Stimulated activated naive B cell treated with anti-CD40 and anti-IgM and Interleukin-4, amounts not matched to agents 10 μg/mL and 1 μg/mL and 100 μg/mL, for 72 hours (primary cell): Measurements from ENCODE around the gene RFTN1.

Source experiments
- ATAC-seq, 2 donors: fragments of 150-1000 bp; cut with Tn5 transposase; replicated peaks; 2 replicates each; pipeline ENCODE4 v1.10.0; 2021; ENCODE audit warnings: moderate library complexity in 1 of 2
- DNase-seq: peaks from one replicate; pipeline ENCODE4 v3.0.0; 2021
- H3K27ac Mint-ChIP-seq: one replicate; pipeline ENCODE4 v1.8.0; 2022; ENCODE audit warnings: mild to moderate bottlenecking, mixed read lengths
- H3K27me3 Mint-ChIP-seq, 2 donors: one replicate each; pipeline ENCODE4 v1.8.0; 2022; ENCODE audit warnings: mixed read lengths in 2 of 2
- H3K36me3 Mint-ChIP-seq, 2 donors: one replicate each; pipeline ENCODE4 v1.8.0; 2022; ENCODE audit warnings: mixed read lengths in 2 of 2, mild to moderate bottlenecking in 1 of 2
- H3K4me1 Mint-ChIP-seq, 2 donors: one replicate each; pipeline ENCODE4 v1.8.0; 2022; ENCODE audit warnings: mixed read lengths in 2 of 2, mild to moderate bottlenecking in 1 of 2
- H3K4me3 Mint-ChIP-seq, 2 donors: one replicate each; pipeline ENCODE4 v1.8.0; 2022; ENCODE audit warnings: mild to moderate bottlenecking in 2 of 2, mixed read lengths in 2 of 2, moderate library complexity in 1 of 2
- H3K9me3 Mint-ChIP-seq, 2 donors: one replicate each; pipeline ENCODE4 v1.8.0; 2022; ENCODE audit warnings: mixed read lengths in 2 of 2, mild to moderate bottlenecking in 1 of 2

RFTN1 gene

GRCh38 chr3:16520241-16520969 is 6.9 kb upstream of the RFTN1 start:
- Mint-ChIP-seq H3K36me3 (peaks cover 37 to 55% of the 10 kb centered on the region in 2 donors), H3K9me3 (peaks cover 10 to 12% of the 10 kb centered on the region in 2 donors), H3K4me1 (peaks cover 70 to 82% of the 10 kb centered on the region in 2 donors), H3K27ac (peak overlapping the region; percentile 100), H3K27me3 (no peaks in the 10 kb centered on the region), H3K4me3 (peak overlapping the region; percentile 33 to 64)
- ATAC-seq (peak; percentile 2 to 4), DNase-seq (peak; percentile 35)

- peak; percentile 78 for DNase-seq
These were observed 3.4 kb upstream of the RFTN1 start for GRCh38 chr3:16516695-16517481.

GRCh38 chr3:16515885-16516420 is 2.5 kb upstream of the RFTN1 start:
- ATAC-seq (peak; percentile 10 to 12), DNase-seq (peak; percentile 72)
- Mint-ChIP-seq H3K27me3 (no peaks in the 10 kb centered on the region), H3K4me3 (peak overlapping the region; percentile 95 to 98), H3K9me3 (peaks cover 0 to 3% of the 10 kb centered on the region in 2 donors), H3K4me1 (peaks cover 79 to 95% of the 10 kb centered on the region in 2 donors), H3K27ac (peak overlapping the region; percentile 100), H3K36me3 (peaks cover 51 to 72% of the 10 kb centered on the region in 2 donors)

More at GRCh38 chr3:16516695-16517481, 3.4 kb upstream of the RFTN1 start:
- Mint-ChIP-seq H3K27ac (peak overlapping the region; percentile 100), H3K36me3 (peaks cover 44 to 63% of the 10 kb centered on the region in 2 donors), H3K9me3 (peaks cover 0 to 3% of the 10 kb centered on the region in 2 donors), H3K4me3 (peak overlapping the region; percentile 95 to 98), H3K4me1 (peaks cover 81 to 94% of the 10 kb centered on the region in 2 donors), H3K27me3 (no peaks in the 10 kb centered on the region)
- peak; percentile 8 to 15 for ATAC-seq

- H3K4me3 Mint-ChIP-seq = peak overlapping the region; percentile 95 to 98
- peaks cover 0 to 3% of the 10 kb centered on the region in 2 donors for H3K9me3 Mint-ChIP-seq
- peak overlapping the region; percentile 100 for H3K27ac Mint-ChIP-seq
- DNase-seq (no peak), ATAC-seq (no peak)
- no peaks in the 10 kb centered on the region for H3K27me3 Mint-ChIP-seq
- H3K36me3 Mint-ChIP-seq = peaks cover 58 to 83% of the 10 kb centered on the region in 2 donors
- H3K4me1 Mint-ChIP-seq = peaks cover 78 to 95% of the 10 kb centered on the region in 2 donors
These were observed 1.4 kb upstream of the RFTN1 start for GRCh38 chr3:16514755-16515353.

GRCh38 chr3:16514021-16514700 is 662 bp upstream of the RFTN1 start:
- peaks cover 77 to 92% of the 10 kb centered on the region in 2 donors for H3K4me1 Mint-ChIP-seq

GRCh38 chr3:16512435-16513140 is 911 bp downstream of the RFTN1 start:
- Mint-ChIP-seq H3K4me1 (peaks cover 74 to 89% of the 10 kb centered on the region in 2 donors), H3K36me3 (peaks cover 60 to 88% of the 10 kb centered on the region in 2 donors), H3K9me3 (peaks cover 2 to 3% of the 10 kb centered on the region in 2 donors), H3K27ac (peak overlapping the region; percentile 100), H3K27me3 (peaks cover 0 to 1% of the 10 kb centered on the region in 2 donors), H3K4me3 (peak overlapping the region; percentile 95 to 98)
- ATAC-seq = peak; percentile 27 to 37
- peak; percentile 79 for DNase-seq

More at GRCh38 chr3:16514021-16514700, 662 bp upstream of the RFTN1 start:
- peaks cover 0 to 3% of the 10 kb centered on the region in 2 donors for H3K9me3 Mint-ChIP-seq
- H3K36me3 Mint-ChIP-seq = peaks cover 58 to 86% of the 10 kb centered on the region in 2 donors
- peak overlapping the region; percentile 95 to 98 for H3K4me3 Mint-ChIP-seq
- peak overlapping the region; percentile 100 for H3K27ac Mint-ChIP-seq
- ATAC-seq (no peak), DNase-seq (no peak)
- H3K27me3 Mint-ChIP-seq = no peaks in the 10 kb centered on the region

GRCh38 chr3:16511681-16512434 is 1.6 kb downstream of the RFTN1 start:
- H3K27me3 Mint-ChIP-seq = peaks cover 0 to 4% of the 10 kb centered on the region in 2 donors
- peak overlapping the region; percentile 100 for H3K27ac Mint-ChIP-seq
- peaks cover 70 to 89% of the 10 kb centered on the region in 2 donors for H3K4me1 Mint-ChIP-seq
- peaks cover 63 to 88% of the 10 kb centered on the region in 2 donors for H3K36me3 Mint-ChIP-seq
- H3K9me3 Mint-ChIP-seq = peaks cover 5% of the 10 kb centered on the region in 2 donors
- peak overlapping the region; percentile 95 to 98 for H3K4me3 Mint-ChIP-seq
- ATAC-seq = peak; percentile 55 to 66
- DNase-seq = peak; percentile 93

- Mint-ChIP-seq H3K27ac (peak overlapping the region; percentile 100), H3K36me3 (peaks cover 71 to 90% of the 10 kb centered on the region in 2 donors), H3K9me3 (peaks cover 5 to 12% of the 10 kb centered on the region in 2 donors), H3K4me3 (peak overlapping the region; percentile 95 to 98), H3K4me1 (peaks cover 66 to 89% of the 10 kb centered on the region in 2 donors), H3K27me3 (peaks cover 0 to 4% of the 10 kb centered on the region in 2 donors)
- ATAC-seq = peak; percentile 12 to 18
- no peak for DNase-seq
These were observed 2.7 kb downstream of the RFTN1 start for GRCh38 chr3:16510620-16511319.

- peak; percentile 83 for DNase-seq
- peaks cover 0 to 4% of the 10 kb centered on the region in 2 donors for H3K27me3 Mint-ChIP-seq
- ATAC-seq = peak; percentile 16 to 28
These were observed 3.5 kb downstream of the RFTN1 start for GRCh38 chr3:16509721-16510619.

GRCh38 chr3:16508591-16508995 is 4.9 kb downstream of the RFTN1 start:
- H3K36me3 Mint-ChIP-seq = peaks cover 80 to 93% of the 10 kb centered on the region in 2 donors
- ATAC-seq = no peak

More at GRCh38 chr3:16509721-16510619, 3.5 kb downstream of the RFTN1 start:
- Mint-ChIP-seq H3K27ac (peak overlapping the region; percentile 100), H3K36me3 (peaks cover 78 to 92% of the 10 kb centered on the region in 2 donors), H3K4me3 (peak overlapping the region; percentile 95 to 98), H3K9me3 (peaks cover 5 to 12% of the 10 kb centered on the region in 2 donors), H3K4me1 (peaks cover 66 to 89% of the 10 kb centered on the region in 2 donors)

GRCh38 chr3:16508243-16508578 is 5.3 kb downstream of the RFTN1 start:
- no peak for DNase-seq
- Mint-ChIP-seq H3K4me1 (peaks cover 72 to 91% of the 10 kb centered on the region in 2 donors), H3K27ac (peak overlapping the region; percentile 94), H3K36me3 (peaks cover 81 to 93% of the 10 kb centered on the region in 2 donors), H3K27me3 (peaks cover 0 to 4% of the 10 kb centered on the region in 2 donors), H3K4me3 (peak overlapping the region; percentile 74 to 84), H3K9me3 (peaks cover 5 to 12% of the 10 kb centered on the region in 2 donors)
- no peak for ATAC-seq

More at GRCh38 chr3:16508591-16508995, 4.9 kb downstream of the RFTN1 start:
- Mint-ChIP-seq H3K27me3 (peaks cover 0 to 4% of the 10 kb centered on the region in 2 donors), H3K4me1 (peaks cover 69 to 89% of the 10 kb centered on the region in 2 donors), H3K4me3 (peak overlapping the region; percentile 74 to 84), H3K9me3 (peaks cover 5 to 12% of the 10 kb centered on the region in 2 donors), H3K27ac (peak overlapping the region; percentile 94)
- DNase-seq = no peak
